ENCODE data around the gene INO80.
"Not testable (repeated sequence)": the region's sequence is repeated elsewhere in the genome, so short reads cannot be mapped to it uniquely, and the experiment has no call there.

INO80 gene

DNA sequence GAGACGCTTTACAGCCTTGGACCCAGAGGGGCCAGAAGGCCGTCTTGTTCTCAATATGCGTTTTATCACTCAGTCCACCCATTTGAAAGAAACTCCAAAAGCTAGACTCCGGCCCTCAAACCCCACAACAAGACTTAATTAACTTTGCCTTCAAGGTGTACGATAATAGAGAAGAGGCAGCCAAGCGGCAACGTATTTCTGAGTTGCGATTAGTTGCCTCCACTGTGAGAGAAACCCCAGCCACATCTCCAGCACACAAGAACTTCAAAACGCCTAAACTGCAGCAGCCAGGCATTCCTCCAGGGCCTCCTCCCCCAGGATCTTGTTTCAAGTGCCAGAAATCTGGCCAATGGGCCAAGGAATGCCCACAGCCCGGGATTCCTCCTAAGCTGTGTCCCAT, 17.4 kb upstream of the INO80 start:
- FAIRE-seq = no peak
- no peak for DNase-seq (ENCODE audit: insufficient read length, low spot score)
- no peak for TF ChIP-seq POLR2A (IDR thresholded peaks at IDR 0.05; ENCODE audit: low read depth, low read length)

DNA sequence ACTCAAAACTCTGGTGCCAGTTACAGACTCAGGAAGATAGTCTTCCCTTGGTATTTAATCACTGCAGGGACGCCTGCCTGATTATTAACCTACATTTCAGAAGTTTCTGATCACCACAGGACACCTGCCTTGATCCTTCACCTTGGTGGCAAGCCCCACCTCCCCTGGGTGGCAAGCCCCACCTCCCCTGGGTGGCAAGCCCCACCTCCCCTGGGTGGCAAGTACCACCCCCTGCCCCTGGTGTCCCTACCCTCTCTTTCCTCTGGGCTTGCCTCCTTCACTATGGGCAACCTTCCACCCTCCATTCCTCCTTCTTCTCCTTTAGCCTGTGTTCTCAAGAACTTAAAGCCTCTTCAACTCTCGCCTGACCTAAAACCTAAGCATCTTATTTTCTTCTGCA, 16.0 kb upstream of the INO80 start:
- not testable (repeated sequence) for DNase-seq (ENCODE audit: insufficient read length, low spot score); FAIRE-seq

DNA sequence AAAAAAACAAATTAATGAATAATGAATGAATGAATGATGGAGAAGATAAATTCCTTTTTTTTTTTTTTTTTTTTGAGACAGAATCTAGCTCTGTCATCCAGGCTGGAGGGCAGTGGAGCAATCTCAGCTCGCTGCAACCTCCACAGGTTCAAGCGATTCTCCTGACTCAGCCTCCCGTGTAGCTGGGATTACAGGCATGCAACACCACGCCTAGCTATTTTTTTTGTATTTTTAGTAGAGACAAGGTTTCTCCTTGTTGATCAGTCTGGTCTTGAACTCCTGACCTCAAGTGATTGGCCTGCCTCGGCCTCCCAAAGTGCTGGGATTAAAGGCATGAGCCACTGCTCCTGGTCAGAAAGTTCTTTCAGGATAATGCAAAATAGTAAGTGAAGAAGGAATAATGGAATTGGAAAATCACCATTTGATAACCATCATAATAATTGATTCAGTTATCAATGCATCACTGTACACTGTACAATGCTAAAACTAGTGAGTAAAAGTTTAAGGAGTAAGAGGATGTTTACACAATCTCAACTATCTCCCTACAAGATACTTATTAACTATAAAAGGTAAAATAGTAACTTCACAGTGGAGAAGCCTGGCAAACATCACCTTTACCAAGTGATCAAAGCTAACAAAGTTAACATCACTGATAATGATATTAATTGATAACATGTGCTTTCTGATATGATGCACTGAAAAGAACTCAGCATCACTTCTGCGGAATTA, 12.3 kb upstream of the INO80 start:
- no peak for FAIRE-seq
- DNase-seq (ENCODE audit: insufficient read length, low spot score) = no peak
- TF ChIP-seq POLR2A (IDR thresholded peaks at IDR 0.05; ENCODE audit: low read depth, low read length) = no peak

DNA sequence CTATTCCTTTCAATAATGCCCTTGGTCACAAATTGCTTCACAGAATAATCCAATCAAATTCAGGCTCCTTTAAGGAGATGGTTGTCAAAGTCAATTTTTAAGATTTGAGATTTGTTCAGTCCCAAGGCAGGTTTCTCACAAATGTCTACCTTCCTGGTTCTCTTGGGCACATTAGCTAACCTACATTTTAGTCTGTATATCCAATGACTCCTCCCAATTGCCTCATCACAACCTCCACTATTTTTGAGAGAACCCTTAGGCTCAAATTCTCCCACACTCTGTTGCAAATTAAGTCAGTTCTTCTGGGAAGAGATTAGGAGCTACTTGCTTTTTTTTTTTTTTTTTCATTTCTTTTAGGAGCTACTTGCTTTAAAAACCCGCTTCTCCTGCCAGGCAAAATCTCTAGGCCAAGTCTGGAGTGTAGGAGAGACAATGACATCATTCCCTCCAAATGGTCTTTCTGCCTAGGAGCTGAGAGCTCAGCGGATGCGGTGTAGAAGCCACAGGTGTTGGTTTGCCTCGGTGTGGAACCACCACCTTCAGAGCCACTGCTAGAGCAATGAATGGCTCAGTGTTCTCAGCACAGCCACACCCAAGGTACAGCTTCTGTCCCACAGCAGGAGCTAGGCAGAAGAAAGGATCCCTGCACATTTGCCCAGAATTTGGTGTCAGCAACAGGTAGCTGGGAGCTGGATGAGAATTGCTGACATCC, 10.0 kb upstream of the INO80 start:
- TF ChIP-seq POLR2A (IDR thresholded peaks at IDR 0.05; ENCODE audit: low read depth, low read length) = no peak
- no peak for DNase-seq (ENCODE audit: insufficient read length, low spot score)
- FAIRE-seq = no peak

DNA sequence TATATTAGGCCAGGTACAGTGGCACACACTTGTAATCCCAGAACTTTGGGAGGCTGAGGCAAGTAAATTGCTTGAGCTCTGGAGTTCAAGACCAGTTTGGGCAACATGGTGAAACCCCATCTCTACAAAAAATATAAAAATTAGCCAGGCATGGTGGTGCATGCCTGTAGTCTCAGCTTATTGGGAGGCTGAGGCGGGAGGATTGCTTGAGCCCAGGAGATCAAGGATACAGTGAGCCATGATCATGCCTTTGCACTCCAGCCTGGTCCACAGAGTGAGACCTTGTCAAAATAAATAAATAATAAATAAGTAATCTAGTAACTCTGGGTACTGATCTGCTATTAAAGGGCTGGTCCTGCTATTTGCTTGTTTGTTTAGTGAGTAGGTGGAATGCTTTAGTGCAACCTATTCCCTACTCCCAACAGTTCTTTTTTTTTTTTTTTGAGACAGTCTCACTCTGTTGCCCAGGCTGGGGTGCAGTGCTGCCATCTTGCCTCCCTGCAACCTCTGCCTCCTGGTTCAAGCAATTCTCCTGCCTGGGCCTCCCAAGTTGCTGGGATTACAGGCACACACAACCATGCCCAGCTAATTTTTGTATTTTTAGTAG, 9.1 kb upstream of the INO80 start:
- TF ChIP-seq POLR2A (IDR thresholded peaks at IDR 0.05; ENCODE audit: low read depth, low read length) = no peak
- no peak for DNase-seq (ENCODE audit: insufficient read length, low spot score)
- no peak for FAIRE-seq

DNA sequence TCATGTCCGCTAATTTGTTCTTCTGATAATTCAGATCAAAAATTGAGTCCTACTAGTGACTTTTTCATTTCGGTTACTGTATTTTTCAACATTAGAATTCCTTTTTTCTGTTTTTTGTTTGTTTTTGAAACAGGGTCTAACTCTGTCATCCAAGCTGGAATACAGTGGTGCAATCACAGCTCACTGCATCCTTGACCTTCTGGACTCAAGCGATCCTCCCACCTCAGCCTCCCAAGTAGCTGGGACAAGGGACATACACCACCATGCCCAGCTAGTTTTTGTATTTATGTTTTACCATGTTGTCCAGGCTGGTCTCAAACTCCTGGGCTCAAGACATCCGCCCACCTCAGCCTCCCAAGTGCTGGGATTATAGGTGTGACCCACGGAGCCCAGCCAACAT, 8.0 kb upstream of the INO80 start:
- no peak for TF ChIP-seq POLR2A (IDR thresholded peaks at IDR 0.05; ENCODE audit: low read depth, low read length)
- FAIRE-seq (no peak), DNase-seq (ENCODE audit: insufficient read length, low spot score) (no peak)

DNA sequence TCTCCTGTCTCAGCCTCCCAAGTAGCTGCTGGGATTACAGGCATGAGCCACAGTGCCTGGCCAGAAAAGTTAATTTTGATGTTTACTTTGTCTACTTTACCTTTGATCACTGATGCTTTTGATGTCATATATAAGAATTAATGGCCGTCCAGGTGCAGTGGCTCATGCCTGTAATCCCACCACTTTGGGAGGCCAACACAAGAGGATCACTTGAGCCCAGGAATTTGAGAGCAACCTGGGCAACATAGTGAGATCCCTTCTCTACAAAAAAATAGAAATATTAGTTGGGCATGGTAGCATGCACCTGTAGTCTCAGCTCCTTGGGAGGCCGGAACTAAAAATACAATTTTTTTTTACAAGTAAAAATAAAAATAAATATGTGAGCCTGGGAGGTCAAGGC, 6.8 kb upstream of the INO80 start:
- no peak for DNase-seq (ENCODE audit: insufficient read length, low spot score)
- no peak for TF ChIP-seq POLR2A (IDR thresholded peaks at IDR 0.05; ENCODE audit: low read depth, low read length)
- no peak for FAIRE-seq

DNA sequence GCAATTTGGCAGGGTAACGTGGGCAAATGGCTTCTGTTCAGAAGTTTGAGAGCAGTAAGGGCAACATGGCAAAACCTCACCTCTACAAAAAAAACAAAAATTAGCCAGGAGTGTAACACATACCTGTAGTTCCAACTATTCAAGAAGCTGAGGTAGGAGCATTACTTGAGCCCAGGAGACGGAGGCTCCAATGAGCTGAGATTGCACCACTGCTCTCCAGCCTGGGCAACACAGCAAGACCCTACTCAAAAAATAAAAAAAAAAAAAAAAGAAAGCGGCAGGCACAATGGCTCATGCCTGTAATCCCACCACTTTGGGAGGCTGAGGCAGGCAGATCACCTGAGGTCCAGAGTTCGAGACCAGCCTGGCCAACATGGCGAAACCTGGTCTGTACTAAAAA, 5.9 kb upstream of the INO80 start:
- no peak for DNase-seq (ENCODE audit: insufficient read length, low spot score)
- no peak for TF ChIP-seq POLR2A (IDR thresholded peaks at IDR 0.05; ENCODE audit: low read depth, low read length)
- FAIRE-seq = no peak

DNA sequence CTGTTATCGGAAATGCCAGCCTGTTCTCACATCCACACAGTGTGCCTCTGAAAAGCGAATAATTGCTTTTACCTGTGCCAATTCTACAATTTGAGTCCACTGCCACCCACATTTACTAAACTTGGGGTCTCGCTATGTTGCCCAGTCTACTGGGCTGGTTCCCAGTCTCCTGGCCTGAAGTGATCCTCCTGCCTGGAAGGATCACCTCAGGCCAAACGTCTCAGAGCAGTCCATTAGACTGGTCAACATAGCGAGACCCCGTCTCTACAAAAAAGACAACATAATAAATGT, 827 bp upstream of the INO80 start:
- DNase-seq (ENCODE audit: insufficient read length, low spot score) (no peak), FAIRE-seq (no peak)
- no peak for TF ChIP-seq POLR2A (IDR thresholded peaks at IDR 0.05; ENCODE audit: low read depth, low read length)

DNA sequence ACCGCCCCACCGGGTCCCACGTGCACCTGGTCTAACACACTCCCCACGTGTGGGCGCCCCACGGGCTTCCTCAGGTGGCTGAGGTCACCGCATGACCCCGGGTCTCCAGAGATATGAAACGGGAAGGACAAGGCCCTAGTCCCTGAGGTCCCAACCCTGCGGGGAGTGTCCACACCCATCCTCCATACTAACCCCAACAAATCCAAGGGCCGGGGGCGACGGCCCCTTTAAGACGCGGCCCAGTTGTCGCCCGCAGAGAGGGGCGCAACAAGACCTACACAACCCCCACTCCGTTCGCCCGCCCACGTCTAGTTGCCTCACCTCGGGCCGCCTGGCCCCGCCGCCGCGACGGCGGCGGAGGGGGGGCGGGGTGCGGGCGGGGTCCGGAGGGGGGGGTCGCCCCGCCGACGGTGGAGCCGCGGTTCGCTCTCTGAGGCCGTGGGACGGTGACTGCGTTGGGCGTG, 396 bp downstream of the INO80 start:
- DNase-seq (ENCODE audit: insufficient read length, low spot score) (peak; percentile 53), FAIRE-seq (no peak)
- TF ChIP-seq POLR2A (IDR thresholded peaks at IDR 0.05; ENCODE audit: low read depth, low read length) = no peak

DNA sequence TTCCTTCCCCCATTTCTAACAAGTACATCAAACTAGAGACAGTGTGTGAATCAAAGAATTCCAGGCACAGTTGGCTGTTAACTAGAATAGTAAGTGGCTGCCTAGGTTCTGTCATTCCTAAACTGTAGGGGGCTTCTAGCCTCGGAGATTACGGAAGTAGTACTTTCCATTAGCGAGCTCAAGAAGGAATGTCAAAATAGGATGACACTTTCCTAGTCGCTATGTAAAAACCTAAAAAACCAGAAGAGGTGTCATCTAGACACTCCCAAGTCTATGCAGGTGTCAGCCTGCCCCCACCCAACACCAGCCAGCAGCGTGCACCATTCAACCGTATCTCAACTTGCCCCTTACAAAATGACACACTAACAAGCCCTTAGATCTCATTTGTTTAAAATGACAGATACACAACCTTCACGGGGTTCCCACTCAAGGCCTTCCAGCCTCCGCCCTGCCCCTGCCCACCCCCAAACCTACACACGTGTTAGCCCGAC, 874 bp downstream of the INO80 start:
- DNase-seq (ENCODE audit: insufficient read length, low spot score) (no peak), FAIRE-seq (no peak)
- no peak for TF ChIP-seq POLR2A (IDR thresholded peaks at IDR 0.05; ENCODE audit: low read depth, low read length)

DNA sequence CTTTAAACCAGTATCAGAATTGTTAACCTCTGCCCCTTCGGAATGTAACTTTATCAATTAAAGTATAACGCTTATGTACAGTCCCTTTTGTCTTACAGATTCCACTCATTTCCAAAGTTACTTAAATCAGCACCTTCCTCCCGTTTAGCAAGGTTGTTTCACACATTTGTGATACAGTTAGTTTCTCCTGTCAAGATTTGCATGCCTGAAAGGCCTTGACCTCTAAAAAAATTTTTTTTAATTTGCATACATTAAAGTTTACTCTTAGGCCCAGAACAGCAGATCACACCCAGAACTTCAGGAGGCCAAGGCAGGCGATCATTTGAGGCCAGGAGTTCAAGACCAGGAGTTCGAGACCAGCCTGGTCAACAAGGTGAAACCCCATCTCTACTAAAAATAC, 9.1 kb downstream of the INO80 start:
- no peak for TF ChIP-seq POLR2A (IDR thresholded peaks at IDR 0.05; ENCODE audit: low read depth, low read length)
- FAIRE-seq = no peak
- DNase-seq (ENCODE audit: insufficient read length, low spot score) = no peak

DNA sequence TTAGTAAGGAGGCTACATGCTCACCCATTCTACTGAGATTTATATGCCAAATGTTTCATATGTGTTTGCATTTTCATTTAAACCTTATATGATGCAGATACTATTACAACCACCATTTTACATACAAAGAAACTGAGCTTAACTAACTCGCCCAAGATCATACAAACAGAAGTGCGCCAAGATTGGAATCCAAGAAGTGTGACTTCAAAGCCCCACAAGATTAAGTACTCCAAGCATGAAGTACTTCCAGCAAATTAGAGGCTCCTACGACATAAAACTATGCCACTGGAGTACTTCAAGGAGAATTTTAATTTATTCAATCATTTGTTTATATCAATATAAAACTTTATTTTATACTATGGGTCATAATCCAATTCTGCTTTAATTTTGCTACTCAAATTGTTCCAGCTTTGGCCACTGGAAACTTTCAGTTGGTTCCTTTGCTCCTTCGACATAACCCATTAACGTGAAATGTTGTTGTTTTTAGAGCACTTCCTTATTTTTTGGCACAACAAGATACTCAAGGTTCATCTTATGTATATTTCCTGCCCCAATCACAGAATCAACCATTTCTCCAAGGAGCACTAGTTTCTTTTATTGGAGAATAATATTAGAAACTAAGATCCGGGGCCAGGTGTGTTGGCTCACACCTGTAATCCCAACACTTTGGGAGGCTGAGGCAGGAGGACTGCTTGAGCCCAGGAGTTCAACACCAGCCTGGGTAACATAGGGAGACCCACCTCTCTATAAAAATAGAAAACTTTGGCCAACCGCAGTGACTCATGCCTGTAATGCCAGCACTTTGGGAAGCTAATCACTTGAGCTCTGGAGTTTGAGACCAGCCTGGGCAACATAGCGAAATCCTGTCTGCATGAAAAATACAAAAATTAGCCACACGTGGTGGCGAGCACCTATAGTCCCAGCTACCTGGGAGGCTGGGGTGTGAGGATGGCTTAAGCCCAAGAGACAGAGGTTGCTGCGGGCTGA, 10.4 kb downstream of the INO80 start:
- FAIRE-seq = peak; percentile 61
- DNase-seq (ENCODE audit: insufficient read length, low spot score) = no peak
- no peak for TF ChIP-seq POLR2A (IDR thresholded peaks at IDR 0.05; ENCODE audit: low read depth, low read length)

DNA sequence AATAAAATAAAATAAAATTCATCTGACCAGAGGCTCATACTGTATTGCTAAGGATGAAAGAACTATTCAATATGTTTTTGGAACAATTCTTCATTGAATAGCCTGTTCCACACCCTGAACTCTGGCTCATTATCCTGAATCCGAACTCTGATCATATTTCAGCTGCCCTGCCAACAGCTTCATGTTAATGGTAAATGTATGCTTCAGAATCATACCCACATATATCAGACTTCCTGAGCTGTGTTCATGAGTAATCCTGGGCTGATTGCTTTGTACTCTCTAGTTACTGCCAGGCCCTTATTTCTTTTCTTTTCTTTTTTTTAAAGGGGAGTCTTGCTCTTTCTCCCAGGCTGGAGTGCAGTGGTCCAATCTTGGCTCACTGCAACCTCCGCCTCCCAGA, 11.8 kb downstream of the INO80 start:
- peak; percentile 55 for FAIRE-seq
- TF ChIP-seq POLR2A (IDR thresholded peaks at IDR 0.05; ENCODE audit: low read depth, low read length) = no peak
- DNase-seq (ENCODE audit: insufficient read length, low spot score) = peak; percentile 19

Data from H54 (cell line).